Glutamatergic neuron (in vitro differentiated cells): Measurements from ENCODE around the gene RWDD4. TPM values are rescaled to one million over a fixed set of nuclear protein-coding genes. Genes with fewer than 3 reads are reported as not detected.
A peak's percentile ranks its signal among the peaks of the same experiment; 100 is the strongest.

ENCODE experiments used
- DNase-seq: peaks from one replicate; pipeline ENCODE4 v3.0.0; 2022
- H3K27ac Mint-ChIP-seq: one replicate; pipeline ENCODE4 v1.8.0; 2020; ENCODE audit warnings: mild to moderate bottlenecking, mixed read lengths, inconsistent platforms; ENCODE audit not compliant: unreplicated experiment
- H3K27me3 Mint-ChIP-seq: one replicate; pipeline ENCODE4 v1.8.0; 2020; ENCODE audit warnings: mild to moderate bottlenecking, moderate library complexity, mixed read lengths, inconsistent platforms; ENCODE audit not compliant: unreplicated experiment
- H3K36me3 Mint-ChIP-seq: one replicate; pipeline ENCODE4 v1.8.0; 2020; ENCODE audit warnings: mild to moderate bottlenecking, mixed read lengths, inconsistent platforms; ENCODE audit not compliant: unreplicated experiment
- H3K4me1 Mint-ChIP-seq: one replicate; pipeline ENCODE4 v1.8.0; 2020; ENCODE audit warnings: mild to moderate bottlenecking, low read depth, mixed read lengths, inconsistent platforms; ENCODE audit not compliant: unreplicated experiment
- H3K4me3 Mint-ChIP-seq: one replicate; pipeline ENCODE4 v1.8.0; 2020; ENCODE audit warnings: mild to moderate bottlenecking, mixed read lengths, inconsistent platforms; ENCODE audit not compliant: unreplicated experiment
- H3K9me3 Mint-ChIP-seq: one replicate; pipeline ENCODE4 v1.8.0; 2020; ENCODE audit warnings: mild to moderate bottlenecking, moderate library complexity, mixed read lengths, inconsistent platforms; ENCODE audit not compliant: unreplicated experiment
- total RNA-seq: library from RNA; stranded (reverse); fragmentation: NEBNext Ultra II Directional; extraction: Animal tissue kit (Norgen Biotek cat#: 25700); gene quantifications from one replicate; pipeline ENCODE4 v1.2.1, GENCODE V29; 2021; ENCODE audit not compliant: unreplicated experiment
- TF ChIP-seq, protein P1 (sequence below): fragments of 200-600 bp; sonication (generic); IDR thresholded peaks from one replicate; pipeline ENCODE4 v1.5.0; 2021; ENCODE audit not compliant: partially characterized antibody, unreplicated experiment

The RWDD4 gene
- total RNA-seq, 1 donor from 2014 or later, result 17.8 TPM

DNA sequence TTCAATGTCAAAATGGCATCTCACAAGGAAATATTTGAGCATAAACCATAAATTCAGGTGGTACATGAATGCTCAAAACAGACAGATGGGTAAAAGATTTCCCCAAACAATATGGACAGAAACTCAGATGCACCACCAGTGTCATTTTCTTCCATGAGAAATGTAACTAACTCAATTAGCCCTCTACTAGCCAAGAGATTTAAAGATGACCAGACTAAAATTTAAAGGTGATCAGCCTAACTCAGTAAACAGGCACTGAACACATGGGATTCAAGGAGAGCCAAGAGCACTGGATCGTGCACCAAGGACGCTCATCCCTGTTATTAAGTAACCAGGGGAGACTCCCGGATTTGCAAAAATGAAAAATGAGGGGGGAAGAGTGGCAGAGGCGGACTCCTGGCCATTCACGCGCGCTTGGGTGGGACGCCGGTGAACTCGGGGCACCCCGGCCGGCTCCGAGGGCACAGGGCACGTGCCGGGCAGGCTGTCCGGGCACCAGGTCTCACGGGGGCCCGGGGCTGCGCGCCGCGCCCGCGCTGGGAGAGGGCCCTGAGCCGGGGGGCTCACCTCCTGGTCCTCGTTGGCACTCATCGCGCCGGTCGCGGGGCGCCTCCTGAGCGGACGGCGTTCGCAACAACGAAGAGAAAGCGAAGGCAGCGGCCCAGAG lies 490 bp downstream of the RWDD4 start:
- peak overlapping the region; percentile 97 for H3K4me3 Mint-ChIP-seq
- H3K27ac Mint-ChIP-seq, result peak overlapping the region; percentile 91
- peaks cover 10% of the 10 kb centered on the region for H3K4me1 Mint-ChIP-seq
- H3K27me3 Mint-ChIP-seq, result peaks cover 2% of the 10 kb centered on the region
- H3K36me3 Mint-ChIP-seq, result no peaks in the 10 kb centered on the region
- TF ChIP-seq, protein P1, sequence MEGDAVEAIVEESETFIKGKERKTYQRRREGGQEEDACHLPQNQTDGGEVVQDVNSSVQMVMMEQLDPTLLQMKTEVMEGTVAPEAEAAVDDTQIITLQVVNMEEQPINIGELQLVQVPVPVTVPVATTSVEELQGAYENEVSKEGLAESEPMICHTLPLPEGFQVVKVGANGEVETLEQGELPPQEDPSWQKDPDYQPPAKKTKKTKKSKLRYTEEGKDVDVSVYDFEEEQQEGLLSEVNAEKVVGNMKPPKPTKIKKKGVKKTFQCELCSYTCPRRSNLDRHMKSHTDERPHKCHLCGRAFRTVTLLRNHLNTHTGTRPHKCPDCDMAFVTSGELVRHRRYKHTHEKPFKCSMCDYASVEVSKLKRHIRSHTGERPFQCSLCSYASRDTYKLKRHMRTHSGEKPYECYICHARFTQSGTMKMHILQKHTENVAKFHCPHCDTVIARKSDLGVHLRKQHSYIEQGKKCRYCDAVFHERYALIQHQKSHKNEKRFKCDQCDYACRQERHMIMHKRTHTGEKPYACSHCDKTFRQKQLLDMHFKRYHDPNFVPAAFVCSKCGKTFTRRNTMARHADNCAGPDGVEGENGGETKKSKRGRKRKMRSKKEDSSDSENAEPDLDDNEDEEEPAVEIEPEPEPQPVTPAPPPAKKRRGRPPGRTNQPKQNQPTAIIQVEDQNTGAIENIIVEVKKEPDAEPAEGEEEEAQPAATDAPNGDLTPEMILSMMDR, result no peak
- no peaks in the 10 kb centered on the region for H3K9me3 Mint-ChIP-seq
- peak; percentile 36 for DNase-seq

GRCh38 chr4:183657564-183657963 lies 1.4 kb downstream of the RWDD4 start:
- no peak overlapping the region for H3K27ac Mint-ChIP-seq
- TF ChIP-seq, protein P1, result no peak
- no peak for DNase-seq
- H3K36me3 Mint-ChIP-seq, result no peaks in the 10 kb centered on the region
- peak overlapping the region; percentile 97 for H3K4me3 Mint-ChIP-seq
- H3K4me1 Mint-ChIP-seq, result peaks cover 10% of the 10 kb centered on the region
- peaks cover 2% of the 10 kb centered on the region for H3K27me3 Mint-ChIP-seq
- no peaks in the 10 kb centered on the region for H3K9me3 Mint-ChIP-seq

GRCh38 chr4:183645326-183645725 lies 13.7 kb downstream of the RWDD4 start:
- Mint-ChIP-seq H3K9me3 (no peaks in the 10 kb centered on the region), H3K27me3 (no peaks in the 10 kb centered on the region), H3K27ac (no peak overlapping the region), H3K36me3 (no peaks in the 10 kb centered on the region), H3K4me1 (no peaks in the 10 kb centered on the region), H3K4me3 (no peak overlapping the region)
- DNase-seq, result no peak
- TF ChIP-seq, protein P1, result no peak

- Mint-ChIP-seq H3K4me1 (peaks cover 21% of the 10 kb centered on the region), H3K27ac (no peak overlapping the region), H3K27me3 (no peaks in the 10 kb centered on the region), H3K4me3 (no peak overlapping the region), H3K9me3 (no peaks in the 10 kb centered on the region), H3K36me3 (no peaks in the 10 kb centered on the region)
- DNase-seq, result no peak
- TF ChIP-seq, protein P1, result no peak
Observed at GRCh38 chr4:183639291-183639690, 19.7 kb downstream of the RWDD4 start.

DNA sequence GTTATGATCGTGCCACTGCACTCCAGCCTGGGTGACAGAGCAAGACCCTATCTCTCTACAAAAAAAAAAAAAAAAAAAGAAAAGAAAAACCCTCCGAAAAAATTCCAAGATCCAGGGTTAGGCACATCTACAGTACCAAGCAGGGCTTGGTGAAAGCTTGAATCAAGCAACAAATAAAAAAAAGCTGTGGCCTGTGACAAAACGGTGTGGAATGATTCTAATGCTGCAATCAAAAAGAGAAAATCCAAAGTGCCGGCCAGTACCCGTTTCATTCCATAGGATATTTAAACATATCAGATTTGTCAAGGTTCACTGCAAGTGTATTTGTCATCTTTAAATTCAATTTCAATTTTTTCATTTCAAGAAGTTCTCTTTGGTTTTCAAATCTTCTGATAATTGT lies 20.5 kb downstream of the RWDD4 start:
- no peak for DNase-seq
- Mint-ChIP-seq H3K36me3 (no peaks in the 10 kb centered on the region), H3K27me3 (no peaks in the 10 kb centered on the region), H3K27ac (no peak overlapping the region), H3K9me3 (no peaks in the 10 kb centered on the region), H3K4me1 (peaks cover 21% of the 10 kb centered on the region), H3K4me3 (no peak overlapping the region)
- TF ChIP-seq, protein P1, result no peak
